ENCODE data around the gene PTPRH.
"Not testable (repeated sequence)": the region's sequence is repeated elsewhere in the genome, so short reads cannot be mapped to it uniquely, and the experiment has no call there.

PTPRH gene

DNA sequence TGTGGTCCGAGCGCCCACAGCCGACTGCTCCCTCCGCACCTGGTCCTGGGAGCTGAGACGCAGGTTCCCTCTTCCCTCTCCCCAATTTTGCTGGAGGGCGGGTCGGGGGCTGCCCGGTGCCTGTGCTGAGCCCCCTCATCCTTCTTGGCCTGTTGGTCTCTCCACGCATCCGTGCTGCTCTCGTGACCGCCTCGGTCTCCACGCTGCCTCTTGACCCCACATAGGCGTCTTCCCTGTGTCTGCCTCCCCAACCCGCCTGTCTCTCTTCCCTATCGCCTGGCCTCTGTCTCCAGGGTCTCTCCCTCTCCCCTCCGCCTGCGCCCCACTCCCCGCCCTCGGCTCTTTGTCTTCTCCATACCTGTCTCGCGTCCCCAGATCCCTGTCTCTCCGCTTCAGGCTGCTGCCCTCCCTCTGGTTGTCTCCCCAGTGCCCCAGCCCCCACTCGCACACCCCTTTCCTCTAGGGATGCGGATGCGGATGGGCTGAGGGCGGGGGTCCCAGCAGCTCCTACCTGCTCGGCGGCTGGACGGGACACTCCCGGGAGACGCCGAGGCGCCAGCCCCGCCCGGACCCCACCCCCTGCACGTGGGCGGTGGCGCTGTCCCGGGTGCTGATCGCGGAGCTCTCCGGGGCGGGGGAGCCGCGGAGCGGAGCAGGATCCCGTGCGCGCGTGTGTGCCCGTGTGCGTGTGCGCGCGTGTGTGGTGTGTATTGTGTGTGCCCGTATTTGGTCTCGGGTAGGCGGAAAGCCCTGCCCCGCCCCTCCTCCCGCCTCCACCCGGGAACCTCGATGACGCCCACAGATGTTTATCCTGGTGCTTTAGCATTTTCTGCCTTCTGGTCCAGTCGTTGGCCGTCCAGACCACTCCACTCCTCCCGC is 29.5 kb downstream of the PTPRH start, which contains the start of gene SYT5:
TSS of gene SYT5 (minus strand) at position 684 of the 879 bp plus-strand sequence. CDS start 1,248 bp downstream, outside the sequence.
- peak; percentile 72 for DNase-seq

DNA sequence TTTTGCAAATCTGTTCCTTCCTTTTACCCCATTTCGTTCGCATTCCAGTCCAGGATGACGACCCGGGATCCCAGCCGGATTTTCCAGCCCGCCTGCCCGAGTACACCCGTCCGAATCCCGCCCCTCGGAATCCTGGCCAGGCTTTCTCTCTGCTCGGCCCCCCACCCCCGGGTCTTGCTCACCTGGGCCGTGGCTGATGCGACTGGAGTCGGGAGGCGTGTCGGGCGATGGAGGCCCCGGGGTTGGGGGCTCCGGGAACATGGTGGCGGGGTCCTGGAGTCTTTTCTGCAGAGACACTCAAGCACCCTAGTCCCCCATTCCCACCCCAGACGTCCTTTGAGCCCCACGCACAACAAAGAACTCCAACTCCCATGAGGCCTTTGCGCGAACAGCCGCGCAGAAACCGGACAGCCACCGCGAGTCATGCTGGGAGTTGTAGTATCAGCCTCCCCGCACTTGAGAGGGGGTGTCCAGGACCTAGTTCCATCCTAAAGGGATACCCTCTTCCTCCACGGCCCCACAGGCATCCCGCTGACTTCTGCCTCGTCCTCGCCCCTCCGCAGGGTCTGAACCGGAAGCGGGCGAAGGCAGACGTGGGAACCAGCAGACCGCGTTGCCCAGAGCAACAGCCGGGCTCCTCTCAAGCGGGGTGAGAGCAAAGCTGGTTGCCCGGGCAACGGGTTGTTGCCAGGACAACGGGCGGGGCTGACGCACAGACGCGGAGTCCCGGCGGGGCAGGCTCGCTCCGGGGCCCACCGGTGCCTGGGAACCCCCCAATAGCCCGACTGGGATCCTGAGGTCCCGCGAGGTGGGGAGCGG is 30.3 kb downstream of the PTPRH start:
- DNase-seq, result peak; percentile 91

DNA sequence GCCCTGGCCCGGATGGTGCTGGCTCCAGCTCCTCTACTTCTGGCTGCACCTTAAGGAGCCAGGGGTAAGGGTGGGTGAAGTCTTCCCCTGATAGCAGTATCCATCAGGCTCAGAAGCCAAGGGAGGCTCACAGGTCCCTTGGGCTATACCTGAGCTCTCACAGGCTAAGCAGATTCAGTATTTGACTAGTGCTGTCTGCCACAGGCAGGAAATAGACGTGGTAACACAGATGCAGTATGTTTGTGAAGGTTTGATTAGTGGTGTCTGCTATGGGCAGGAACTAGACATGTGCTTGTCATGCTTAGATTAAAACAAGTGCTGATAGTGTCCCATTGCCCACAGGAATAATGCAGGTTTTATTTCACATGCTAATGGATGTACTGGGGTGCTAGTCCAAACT is 33.2 kb downstream of the PTPRH start:
- DNase-seq, result no peak

DNA sequence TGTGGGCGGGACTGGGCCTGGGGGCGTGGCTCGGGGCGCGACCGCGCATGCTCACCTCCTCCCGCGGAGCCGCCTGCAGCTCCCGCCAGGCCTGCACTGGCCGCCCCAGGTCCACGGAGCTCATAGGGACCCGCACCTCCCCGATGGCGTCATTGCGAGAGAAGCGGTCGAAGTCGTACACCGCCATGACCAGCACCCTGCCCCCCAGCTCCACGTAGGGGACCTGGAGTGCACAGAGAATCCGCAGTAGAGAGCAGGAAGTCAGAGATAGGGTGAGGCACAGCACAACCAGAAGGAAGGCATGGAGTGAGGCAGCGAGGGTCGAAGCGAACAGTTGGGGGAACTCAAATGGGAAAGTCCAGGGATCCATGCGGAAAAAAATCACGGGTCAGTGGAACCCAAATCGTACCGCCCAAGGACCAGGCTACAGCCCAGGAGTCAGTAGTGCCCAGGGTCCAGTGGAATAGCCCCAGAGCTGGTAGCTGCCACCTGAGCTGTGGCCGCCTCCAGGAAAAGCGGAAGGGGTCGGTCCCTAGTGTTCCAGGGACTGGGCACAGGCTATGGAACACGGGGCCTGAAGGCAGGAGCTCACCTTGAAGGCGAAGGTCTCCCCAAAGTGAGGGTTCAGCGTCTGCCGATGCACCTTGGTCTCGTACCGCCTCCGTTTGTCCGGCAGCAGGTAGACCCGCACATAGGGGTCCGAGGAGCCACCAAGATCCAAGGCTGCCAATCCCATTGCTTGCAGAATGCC is 34.0 kb downstream of the PTPRH start:
- DNase-seq, result no peak

DNA sequence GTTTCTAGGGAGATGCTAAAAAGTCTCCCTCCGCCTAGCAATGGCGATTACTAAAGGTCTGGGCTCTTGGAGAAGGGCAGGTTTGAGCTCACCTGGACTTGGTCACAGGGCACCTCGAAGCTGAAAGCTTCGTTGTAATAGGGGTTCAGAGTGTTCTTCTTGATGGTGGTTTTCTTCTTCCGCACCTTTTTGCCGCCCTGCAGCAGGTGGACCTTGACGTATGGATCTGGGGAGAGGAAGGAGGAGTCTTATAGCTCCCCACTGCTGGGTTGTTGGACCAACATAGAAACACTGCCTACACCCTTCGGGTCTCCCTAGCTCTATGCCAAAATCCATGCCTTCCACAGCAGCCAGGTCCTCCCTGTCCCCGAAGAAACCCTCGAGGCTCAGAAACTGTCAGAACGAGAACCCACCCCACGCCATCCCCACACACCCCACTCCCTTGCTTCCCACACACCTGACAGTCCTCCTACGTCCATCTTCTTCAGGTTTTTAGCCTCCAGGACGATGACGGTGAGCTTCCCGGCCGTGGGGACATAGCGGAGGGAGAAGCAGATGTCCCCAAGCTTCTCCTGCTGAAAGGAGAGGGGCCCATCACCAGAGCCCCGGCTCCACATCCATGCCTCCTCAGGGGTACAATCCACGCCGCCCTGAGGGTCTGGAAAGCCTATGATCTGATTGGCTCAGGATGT is 34.7 kb downstream of the PTPRH start:
- DNase-seq, result no peak

DNA sequence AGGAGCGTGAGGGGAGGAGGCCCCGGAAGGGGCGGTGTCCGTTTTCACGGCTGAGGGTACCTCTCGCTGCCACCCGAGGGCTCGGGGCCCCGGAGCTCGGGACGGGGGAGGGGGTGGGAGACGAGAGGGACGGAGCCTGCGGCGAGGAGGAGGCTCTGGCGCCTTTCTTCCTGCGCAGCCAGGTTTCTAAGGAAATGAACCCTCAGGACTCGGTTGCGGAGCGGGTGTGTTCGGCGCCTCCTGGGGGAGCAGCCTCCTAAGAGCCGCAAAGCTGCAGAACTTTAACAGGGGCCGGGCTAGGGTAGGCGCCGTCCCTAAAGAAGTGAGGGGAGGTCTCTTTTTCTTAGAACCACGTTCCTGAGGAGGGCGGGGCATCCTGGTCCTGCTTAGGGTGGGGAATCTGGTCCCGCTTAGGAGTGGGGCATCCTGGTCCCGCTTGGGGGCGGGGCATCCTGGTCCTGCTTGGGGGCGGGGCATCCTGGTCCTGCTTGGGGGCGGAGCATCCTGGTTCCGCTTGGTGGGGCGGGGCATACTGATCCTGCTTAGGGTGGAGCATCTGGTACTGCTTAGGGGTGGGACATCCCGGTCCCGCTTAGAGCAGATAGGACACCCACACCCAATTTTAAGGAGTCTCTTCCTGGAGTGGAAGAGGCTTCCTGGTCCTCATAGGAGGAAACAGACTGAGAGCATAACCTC is 35.4 kb downstream of the PTPRH start:
- peak; percentile 21 for DNase-seq

DNA sequence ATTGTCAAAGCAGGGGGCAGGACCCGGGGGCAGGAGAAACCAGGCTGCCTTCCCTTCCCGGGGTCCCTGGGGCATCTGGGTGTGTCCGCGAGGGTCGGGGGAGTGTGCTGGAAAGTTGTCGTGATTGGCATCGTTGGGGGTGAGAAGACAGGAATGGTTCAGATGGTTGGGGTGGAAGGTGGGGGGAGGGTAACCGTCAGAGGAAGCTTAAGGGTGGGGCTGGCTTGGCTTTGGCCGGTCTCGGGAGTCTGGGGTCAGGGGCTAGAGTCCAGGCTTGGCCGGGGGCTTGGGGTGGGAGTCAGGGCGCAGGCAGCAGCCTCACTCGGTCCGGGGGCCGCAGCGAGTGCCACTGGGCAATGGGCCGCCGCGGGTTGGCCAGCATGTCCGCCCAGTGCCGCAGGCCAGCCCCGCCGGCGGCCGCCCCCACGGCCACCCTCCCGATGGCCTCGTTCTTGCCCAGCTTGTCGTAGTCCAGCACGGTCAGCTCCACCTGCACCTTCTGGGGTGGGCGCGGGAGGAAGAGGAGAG is 36.1 kb downstream of the PTPRH start:
- DNase-seq, result no peak

DNA sequence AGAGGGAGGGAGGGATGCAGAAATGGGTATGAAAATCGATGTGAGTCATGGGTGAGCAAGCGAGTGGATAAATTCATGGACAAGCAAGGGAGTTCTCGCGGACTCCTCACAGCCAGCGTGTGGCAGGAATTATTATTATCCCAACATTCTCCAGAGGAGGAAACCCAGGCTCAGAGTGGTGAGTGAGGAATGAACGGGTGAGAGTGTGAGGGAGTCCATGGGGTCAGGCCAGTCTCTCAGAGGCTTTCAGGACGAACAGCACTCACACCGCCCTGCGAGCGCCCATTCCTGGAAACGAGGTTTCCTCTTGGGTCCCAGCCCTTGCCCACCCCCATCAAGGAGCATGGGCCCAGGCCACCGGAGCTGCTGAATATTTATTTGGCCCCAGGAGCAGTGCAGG is 36.6 kb downstream of the PTPRH start:
- no peak for DNase-seq

DNA sequence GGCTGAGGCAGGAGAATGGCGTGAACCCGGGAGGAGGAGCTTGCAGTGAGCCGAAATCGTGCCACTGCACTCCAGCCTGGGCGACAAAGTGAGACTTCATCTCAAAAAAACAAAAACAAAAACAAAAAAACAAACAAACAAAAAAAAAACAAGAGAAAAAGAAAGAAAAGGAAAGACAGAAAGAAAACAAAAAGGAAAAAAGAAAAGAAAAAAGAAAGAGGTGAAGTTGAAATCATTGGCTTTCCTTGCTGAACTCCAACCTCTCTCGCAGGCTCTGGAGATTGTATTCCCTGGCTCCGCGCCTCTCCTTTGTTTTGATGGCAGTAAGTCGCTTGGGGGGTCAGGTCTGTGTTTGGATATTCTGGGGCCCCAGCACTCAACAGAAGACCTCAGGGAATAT is 37.0 kb downstream of the PTPRH start:
- not testable (repeated sequence) for DNase-seq

DNA sequence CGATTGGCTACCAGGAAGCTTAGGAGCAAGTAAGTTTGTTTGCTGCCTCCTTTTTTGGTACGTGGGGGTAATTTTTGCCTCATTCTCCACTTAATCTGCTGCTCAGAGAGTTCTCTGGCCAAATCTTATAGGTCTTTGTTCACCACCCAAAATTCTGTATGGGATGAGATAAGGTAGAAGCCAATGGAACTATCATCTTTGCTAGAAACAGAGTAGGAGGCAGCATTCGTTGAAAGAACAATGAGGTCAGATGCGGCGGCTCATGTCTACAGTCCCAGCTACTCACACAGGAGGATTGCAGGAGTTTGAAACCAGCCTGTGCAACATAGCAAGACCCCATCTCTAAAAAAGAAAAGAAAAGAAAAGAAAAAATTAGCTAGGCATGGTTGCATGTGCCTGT is 37.9 kb downstream of the PTPRH start:
- DNase-seq, result no peak

DNA sequence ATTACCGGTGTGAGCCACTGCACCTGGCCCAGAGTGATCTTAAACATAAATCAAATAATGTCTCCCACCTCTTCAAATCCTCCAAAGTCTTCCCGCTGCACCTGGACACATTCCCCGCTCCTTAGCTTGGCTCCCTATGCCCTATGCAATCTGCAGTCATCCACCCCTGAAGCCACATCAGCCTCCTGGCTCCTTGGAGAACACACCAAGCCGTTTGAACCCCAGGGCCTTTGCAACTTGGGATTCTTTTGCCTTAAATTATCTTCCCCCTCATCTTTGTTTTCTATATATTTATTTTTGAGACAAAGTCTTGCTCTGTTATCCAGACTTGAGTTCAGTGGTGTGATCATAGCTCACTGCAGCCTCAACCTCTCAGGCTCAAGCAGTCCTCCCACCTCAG is 40.2 kb downstream of the PTPRH start:
- no peak for DNase-seq

DNA sequence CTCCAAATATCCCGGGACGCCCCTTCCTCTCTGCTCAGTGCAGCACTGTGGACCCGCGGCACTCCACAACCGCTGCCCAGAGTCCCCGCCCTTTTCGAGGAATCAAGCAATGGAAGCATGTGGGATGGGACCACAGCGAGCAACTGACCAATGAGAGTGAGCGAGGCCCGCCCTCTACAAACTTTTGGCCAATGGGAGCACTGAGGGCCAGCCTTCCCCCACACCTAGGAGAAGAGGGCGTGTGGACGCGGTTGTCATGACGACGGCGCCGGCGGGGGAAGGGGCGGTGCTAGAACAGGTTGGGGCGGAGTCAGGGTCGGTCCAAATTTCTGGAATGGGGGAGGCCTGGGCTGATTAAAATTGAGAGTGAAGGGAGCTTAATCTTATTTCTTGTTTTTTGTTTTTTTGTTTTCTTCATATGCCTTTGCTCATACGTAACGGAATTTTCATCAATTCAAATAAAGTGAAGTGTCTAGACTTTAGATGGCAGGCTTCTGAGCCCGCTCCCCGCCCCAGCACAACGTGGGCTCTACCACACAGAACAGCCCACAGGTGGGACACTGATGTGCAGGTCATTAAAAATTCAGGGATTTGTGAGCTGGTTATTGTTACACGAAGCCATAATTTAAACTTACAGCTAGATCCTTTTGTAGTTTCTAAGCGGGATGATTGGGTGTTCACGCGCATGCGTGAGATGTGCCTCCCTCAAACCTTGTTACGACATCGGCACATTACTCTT is 42.6 kb downstream of the PTPRH start, which contains the start of gene DNAAF3:
TSS of gene DNAAF3 (minus strand) at position 84 of the 739 bp plus-strand sequence. CDS start 200 bp downstream, outside the sequence.
- peak; percentile 52 for DNase-seq

DNA sequence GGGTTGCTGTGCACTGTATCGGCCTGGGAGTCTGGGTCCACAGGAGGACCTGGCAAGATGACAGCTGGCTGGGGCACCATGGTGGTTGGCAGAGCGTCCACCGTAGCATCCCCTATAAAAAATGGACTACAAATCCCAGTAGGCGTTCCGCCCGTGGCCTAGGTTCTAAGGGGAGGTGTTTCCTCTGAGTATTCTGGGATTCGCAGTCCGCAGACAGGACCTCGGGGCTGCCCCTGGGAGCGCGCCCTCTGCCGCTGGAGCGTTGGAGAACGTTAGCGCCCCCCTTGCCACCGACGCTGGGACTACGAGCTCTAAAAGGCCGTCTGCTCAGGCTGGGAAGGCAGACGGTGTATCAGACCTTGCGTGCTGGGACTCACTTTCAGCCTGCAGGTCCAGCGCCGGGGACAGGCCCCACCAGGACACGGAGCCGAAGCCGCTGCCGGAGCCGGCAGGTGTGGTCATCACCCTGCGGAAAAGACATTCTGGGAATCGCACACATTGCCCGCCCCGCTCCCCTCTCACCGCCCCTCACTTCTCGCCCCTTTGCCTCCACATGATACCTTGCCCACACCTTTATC is 43.3 kb downstream of the PTPRH start:
- DNase-seq, result peak; percentile 13

DNA sequence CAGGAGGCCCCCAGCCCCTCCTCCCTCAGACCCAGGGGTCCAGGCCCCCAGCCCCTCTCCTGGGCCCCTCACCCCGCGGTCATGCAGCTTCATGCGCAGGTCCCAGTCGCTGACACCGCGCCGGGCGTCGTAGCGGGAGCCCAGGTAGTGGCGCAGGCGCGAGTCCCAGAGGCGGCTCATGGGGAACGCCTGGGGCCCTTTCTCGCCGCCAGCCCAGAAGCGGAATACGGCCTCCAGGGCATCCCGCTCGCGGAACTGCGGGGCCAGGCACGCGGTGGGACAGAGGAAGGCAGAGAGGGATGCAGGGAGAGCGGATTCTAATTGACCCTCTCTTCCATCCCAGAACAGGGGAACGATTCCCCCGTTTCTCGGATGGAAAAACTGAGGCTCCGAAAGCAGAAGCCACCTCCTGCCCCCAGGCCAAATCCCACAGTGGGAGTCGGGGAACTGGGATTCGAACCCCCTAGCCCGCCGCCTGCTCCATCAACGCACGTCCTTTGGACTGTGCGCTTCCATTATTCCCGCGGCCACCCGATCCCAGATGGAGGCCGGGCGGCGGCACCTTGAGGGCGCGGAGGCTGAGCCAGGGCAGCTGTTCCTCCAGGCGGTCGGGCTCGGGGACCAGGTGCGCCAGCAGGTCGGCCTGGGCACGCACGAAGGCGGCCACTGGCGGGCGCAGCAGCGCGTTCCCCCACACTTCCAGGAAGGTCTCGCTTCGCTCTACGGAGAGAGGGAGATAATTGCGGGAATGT is 47.6 kb downstream of the PTPRH start:
- no peak for DNase-seq

DNA sequence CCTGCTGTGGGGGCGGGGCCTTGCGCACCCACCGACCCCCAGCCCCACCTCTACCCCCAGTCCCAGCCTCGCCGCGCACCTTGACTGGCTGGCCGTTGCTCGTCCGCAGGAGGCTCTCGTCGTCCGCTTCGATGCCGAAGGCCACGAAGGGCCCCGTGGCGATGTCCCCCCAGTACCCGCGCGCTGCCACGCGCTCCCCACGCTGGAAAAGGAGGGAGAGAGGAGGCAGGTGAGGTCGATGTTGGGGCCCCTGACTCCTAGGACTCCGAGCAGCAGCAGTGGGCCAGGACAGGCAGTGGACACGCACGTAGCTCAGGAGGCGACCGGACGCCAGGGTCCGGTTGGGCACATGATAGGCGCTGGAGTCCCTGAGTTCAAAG is 48.3 kb downstream of the PTPRH start:
- DNase-seq, result no peak

DNA sequence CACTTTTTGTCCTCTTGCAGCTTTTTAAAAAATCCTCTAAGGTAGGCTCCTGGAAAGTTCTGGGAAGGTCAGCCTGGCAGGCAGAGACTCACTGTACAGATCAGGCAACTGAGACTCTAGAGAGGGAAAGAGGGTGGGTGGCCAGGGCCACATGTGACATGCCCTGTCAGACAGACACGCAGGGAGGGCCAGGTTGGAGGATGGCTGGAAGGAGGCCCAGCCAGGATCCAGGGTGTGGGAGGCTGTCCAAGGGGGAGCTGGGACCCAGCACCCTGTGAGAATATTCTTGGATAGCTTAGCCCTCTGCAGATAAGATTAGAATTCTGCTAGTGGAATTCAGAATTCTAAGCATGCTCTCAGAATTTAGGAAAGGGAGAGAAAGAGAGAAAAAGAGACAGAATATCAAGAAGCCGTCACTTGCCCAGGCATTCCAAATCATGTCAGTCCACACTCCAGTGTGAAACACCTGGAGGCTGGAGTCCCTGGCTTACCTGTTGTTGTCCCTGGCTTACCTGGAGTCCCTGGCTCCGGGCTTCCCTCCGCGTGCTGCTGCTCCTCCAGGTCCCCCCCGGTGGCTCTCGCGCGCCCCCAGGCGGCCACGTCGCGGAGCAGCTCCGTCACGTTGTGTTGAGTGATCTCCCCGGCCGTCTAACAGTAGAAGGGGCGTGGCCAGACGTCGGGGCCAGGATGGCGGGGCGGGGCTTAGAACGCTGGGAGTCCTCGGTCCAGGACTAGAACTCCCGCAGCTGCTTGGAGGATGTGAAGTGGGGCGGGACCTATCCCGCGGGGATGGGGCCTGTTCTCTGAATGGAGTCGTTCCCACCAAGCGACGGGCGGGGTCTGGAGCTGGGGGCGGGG is 48.9 kb downstream of the PTPRH start:
- peak; percentile 85 for DNase-seq

DNA sequence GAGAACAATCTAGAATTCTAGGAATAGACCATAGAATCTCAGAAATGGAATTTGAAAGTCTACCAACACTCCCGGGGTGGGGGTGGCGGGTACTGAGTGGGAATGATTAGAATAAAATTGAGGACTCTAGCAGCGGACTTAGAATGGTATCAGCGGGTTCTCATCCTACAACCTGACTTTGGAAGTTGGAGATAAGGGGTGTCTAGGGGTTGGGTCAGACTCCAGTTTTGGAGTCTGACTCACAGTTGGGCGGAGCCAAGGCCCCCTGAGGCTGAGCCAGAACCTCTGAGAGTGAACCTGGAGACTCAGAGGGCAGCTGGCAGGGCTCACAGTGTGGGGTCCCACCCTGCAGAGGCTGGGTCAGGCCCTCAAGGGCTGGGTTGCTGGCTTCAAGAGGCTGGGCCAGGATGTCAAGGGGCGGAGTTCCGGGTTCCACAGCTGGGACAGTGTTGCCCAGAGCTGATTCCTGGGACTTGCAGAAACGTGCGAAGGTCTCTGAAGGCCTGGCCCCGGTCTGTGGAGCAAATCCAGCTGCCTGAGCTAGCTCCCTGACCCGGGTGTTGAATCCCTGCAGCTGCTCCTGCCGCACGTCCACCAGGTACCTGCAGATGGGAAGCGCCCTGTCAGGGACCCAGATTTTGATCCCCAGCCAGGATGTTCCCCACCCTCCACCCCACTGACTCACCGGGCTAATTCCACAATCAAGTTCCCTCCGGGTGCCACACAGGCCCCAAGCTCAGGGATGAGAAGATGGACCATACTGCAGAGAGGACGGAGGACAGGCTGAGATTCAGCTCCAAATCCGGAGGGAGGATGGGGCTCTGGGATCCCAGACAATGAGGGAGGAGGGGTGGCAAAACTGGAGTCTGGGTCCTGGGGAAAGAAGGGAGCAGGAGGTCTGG is 50.2 kb downstream of the PTPRH start:
- DNase-seq, result no peak

DNA sequence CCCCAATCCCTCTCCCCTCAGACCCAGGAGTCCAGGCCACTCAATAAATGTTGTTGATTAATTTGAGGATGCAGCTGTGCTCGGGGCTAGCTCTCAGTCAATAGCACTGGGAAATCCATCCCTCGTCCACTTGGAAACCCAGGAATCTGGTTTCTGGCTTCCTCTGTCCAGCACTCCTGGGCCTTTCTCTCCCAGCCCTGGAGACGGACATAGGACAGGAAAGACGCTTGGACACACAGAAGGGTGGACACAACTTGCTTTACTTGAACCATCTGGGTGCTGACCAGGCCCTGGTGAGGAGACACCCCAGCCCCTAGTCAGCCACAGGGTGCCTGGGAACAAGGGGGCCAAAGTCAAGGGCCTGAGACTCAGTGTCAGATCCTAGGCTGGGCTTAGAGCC is 50.9 kb downstream of the PTPRH start:
- DNase-seq, result no peak
